ENCODE measurements around the gene PPP1R13B. TPM values are rescaled to one million over a fixed set of nuclear protein-coding genes. Genes with fewer than 3 reads are reported as not detected.

PPP1R13B gene
- total RNA-seq, 2 experiments from 2014 or later: 8.2 to 18.9 TPM

DNA sequence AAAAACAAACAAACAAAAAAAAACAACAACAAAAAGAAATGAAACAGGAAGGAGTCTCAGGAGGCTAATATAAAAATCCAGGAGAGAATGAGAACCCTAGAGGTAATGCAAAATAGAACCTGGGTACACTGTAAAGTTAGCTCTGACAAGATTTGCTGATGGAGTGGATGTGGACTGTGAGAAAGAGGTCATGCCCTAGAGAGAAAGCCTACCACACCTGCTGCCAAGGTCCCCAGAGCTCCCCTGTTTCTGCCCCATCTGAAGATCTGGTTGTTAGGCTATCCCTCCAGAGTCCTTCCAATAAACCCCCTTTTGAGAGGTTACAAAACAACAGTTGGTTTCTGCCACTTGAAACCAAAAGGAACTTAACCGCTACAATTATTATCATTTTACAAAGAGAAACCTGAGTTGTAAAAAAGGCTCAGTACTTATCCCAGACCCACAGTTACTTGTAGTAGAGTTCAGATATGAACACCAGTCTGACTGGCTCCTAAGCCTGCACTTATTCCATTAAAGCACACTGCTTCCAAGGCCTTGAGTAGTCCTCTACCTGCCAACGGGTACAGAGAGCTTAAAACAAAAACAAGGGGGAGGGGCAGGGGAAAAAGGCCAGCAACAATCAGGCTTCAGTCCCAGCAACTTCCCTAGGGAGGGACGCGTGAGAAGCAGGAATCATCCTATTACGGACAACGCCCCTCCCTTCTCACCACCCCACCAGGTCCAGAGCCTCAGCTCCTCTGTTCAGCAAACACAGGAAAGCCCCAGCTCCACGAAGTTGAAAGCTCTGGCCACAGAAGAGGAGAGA, 27.7 kb downstream of the PPP1R13B start:
- H3K9me3 ChIP-seq (ENCODE audit: low read length): no peaks in the 10 kb centered on the region
- ChIA-PET POLR2A (interaction anchor here (0.6 to 1.7 kb wide), 3 partner anchors 9 to 685 kb away, joined by 3 to 4 read pairs (median 4); no protein-coding TSS in a partner anchor), CTCF (ENCODE audit: unreplicated experiment) (no interaction called here)
- H3K27ac ChIP-seq (ENCODE audit: low read depth, low read length, poor library complexity, severe bottlenecking): no peak overlapping the region
- no peaks in the 10 kb centered on the region for H3K36me3 ChIP-seq (ENCODE audit: insufficient read depth, low read length)
- H3K79me2 ChIP-seq (ENCODE audit: insufficient read depth, low read depth, low read length): no peaks in the 10 kb centered on the region
- H3K4me2 ChIP-seq (ENCODE audit: low read length): no peak overlapping the region
- H3K4me3 ChIP-seq (ENCODE audit: low read depth, low read length, poor library complexity, severe bottlenecking): no peak overlapping the region
- no TSS peak for BruUV-seq (replicated peaks)
- H2AFZ ChIP-seq (ENCODE audit: low read length): no peak overlapping the region
- H3K9me2 ChIP-seq (ENCODE audit: insufficient read depth, low read length): no peaks in the 10 kb centered on the region
- H3K4me1 ChIP-seq (ENCODE audit: insufficient read depth, low read length, poor library complexity, severe bottlenecking): no peaks in the 10 kb centered on the region
- no peak for DNase-seq (ENCODE audit: low spot score)
- intact Hi-C loops (cut with micrococcal nuclease; ENCODE audit: unreplicated experiment): no loop called here
- TF ChIP-seq EZH2phosphoT487 (IDR thresholded peaks at IDR 0.05; ENCODE audit: borderline replicate concordance, low read depth, low read length): no peak
- TF ChIP-seq, protein P1, sequence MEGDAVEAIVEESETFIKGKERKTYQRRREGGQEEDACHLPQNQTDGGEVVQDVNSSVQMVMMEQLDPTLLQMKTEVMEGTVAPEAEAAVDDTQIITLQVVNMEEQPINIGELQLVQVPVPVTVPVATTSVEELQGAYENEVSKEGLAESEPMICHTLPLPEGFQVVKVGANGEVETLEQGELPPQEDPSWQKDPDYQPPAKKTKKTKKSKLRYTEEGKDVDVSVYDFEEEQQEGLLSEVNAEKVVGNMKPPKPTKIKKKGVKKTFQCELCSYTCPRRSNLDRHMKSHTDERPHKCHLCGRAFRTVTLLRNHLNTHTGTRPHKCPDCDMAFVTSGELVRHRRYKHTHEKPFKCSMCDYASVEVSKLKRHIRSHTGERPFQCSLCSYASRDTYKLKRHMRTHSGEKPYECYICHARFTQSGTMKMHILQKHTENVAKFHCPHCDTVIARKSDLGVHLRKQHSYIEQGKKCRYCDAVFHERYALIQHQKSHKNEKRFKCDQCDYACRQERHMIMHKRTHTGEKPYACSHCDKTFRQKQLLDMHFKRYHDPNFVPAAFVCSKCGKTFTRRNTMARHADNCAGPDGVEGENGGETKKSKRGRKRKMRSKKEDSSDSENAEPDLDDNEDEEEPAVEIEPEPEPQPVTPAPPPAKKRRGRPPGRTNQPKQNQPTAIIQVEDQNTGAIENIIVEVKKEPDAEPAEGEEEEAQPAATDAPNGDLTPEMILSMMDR (conservative IDR thresholded peaks at IDR 0.05; ENCODE audit: low read length): no peak
- H4K20me1 ChIP-seq (ENCODE audit: insufficient read depth, low read length): no peaks in the 10 kb centered on the region

DNA sequence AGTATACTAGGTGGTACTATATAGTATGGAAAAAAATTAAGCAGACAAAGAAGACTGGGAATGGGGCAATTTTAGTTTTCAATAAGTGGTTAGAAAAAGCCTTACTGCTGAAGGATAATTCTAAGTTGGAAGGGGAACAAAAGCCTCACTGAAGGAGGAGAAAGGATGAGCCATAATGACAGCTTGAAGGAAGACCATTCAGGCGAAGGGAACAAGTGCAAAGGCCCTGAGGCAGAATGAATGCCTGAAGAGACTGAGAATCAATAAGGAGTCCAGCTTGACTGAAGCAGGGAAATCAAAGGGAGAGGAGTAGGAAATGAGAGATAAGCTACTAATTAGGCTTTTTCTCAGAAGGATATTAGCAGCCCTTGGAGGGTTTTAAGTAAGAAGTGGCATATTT, 28.5 kb downstream of the PPP1R13B start:
- Histone ChIP-seq H3K4me2 (ENCODE audit: low read length) (no peak overlapping the region), H3K4me3 (ENCODE audit: low read depth, low read length, poor library complexity, severe bottlenecking) (no peak overlapping the region), H3K36me3 (ENCODE audit: insufficient read depth, low read length) (no peaks in the 10 kb centered on the region), H3K9me3 (ENCODE audit: low read length) (no peaks in the 10 kb centered on the region), H2AFZ (ENCODE audit: low read length) (no peak overlapping the region), H4K20me1 (ENCODE audit: insufficient read depth, low read length) (no peaks in the 10 kb centered on the region), H3K9me2 (ENCODE audit: insufficient read depth, low read length) (no peaks in the 10 kb centered on the region), H3K27ac (ENCODE audit: low read depth, low read length, poor library complexity, severe bottlenecking) (no peak overlapping the region), H3K4me1 (ENCODE audit: insufficient read depth, low read length, poor library complexity, severe bottlenecking) (no peaks in the 10 kb centered on the region), H3K79me2 (ENCODE audit: insufficient read depth, low read depth, low read length) (no peaks in the 10 kb centered on the region)
- DNase-seq (ENCODE audit: low spot score): no peak
- POLR2A ChIA-PET: interaction anchor here (0.7 to 1.7 kb wide), 2 partner anchors 10 kb away, joined by 3 to 4 read pairs; no protein-coding TSS in a partner anchor
- no TSS peak for BruUV-seq (replicated peaks)
- intact Hi-C loops (cut with micrococcal nuclease; ENCODE audit: unreplicated experiment): no loop called here
- CTCF ChIA-PET (ENCODE audit: unreplicated experiment): no interaction called here
- TF ChIP-seq, protein P1 (conservative IDR thresholded peaks at IDR 0.05; ENCODE audit: low read length): no peak
- TF ChIP-seq EZH2phosphoT487 (IDR thresholded peaks at IDR 0.05; ENCODE audit: borderline replicate concordance, low read depth, low read length): no peak

DNA sequence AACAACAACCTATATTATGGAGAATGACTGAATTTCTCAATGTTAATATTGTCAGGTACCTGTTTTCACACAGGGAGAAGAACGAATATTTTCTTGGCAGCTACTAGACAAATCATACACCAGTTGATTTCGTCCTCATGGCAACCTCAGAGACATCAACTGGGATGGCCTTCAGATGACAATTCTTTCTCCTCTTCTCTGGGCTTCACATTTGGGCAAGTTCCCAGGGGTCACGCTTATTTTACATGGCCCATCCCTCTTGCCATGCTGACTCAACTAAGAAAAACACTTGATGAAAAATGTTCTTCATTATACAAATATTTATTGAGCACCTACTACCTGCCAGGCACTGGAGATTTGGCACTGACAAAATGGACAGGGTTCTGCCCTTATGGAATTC, 29.0 kb downstream of the PPP1R13B start:
- ChIA-PET CTCF (ENCODE audit: unreplicated experiment) (no interaction called here), POLR2A (interaction anchor here (1.7 kb wide), 1 partner anchor 10 kb away, joined by 4 read pairs; no protein-coding TSS in a partner anchor)
- H3K36me3 ChIP-seq (ENCODE audit: insufficient read depth, low read length): no peaks in the 10 kb centered on the region

More for the DNA sequence above, 29.0 kb downstream of the PPP1R13B start:
- intact Hi-C loops (cut with micrococcal nuclease; ENCODE audit: unreplicated experiment): no loop called here
- Histone ChIP-seq H3K9me3 (ENCODE audit: low read length) (no peaks in the 10 kb centered on the region), H3K79me2 (ENCODE audit: insufficient read depth, low read depth, low read length) (no peaks in the 10 kb centered on the region), H4K20me1 (ENCODE audit: insufficient read depth, low read length) (no peaks in the 10 kb centered on the region), H3K4me1 (ENCODE audit: insufficient read depth, low read length, poor library complexity, severe bottlenecking) (no peaks in the 10 kb centered on the region), H3K4me2 (ENCODE audit: low read length) (no peak overlapping the region), H3K27ac (ENCODE audit: low read depth, low read length, poor library complexity, severe bottlenecking) (no peak overlapping the region), H3K9me2 (ENCODE audit: insufficient read depth, low read length) (no peaks in the 10 kb centered on the region), H2AFZ (ENCODE audit: low read length) (no peak overlapping the region), H3K4me3 (ENCODE audit: low read depth, low read length, poor library complexity, severe bottlenecking) (no peak overlapping the region)
- TF ChIP-seq, protein P1 (conservative IDR thresholded peaks at IDR 0.05; ENCODE audit: low read length): no peak
- no peak for TF ChIP-seq EZH2phosphoT487 (IDR thresholded peaks at IDR 0.05; ENCODE audit: borderline replicate concordance, low read depth, low read length)
- DNase-seq (ENCODE audit: low spot score): no peak
- no TSS peak for BruUV-seq (replicated peaks)
